ENCODE measurements around the gene ZBED1.
"Not testable (repeated sequence)": the region's sequence is repeated elsewhere in the genome, so short reads cannot be mapped to it uniquely, and the experiment has no call there.

ZBED1 gene

DNA sequence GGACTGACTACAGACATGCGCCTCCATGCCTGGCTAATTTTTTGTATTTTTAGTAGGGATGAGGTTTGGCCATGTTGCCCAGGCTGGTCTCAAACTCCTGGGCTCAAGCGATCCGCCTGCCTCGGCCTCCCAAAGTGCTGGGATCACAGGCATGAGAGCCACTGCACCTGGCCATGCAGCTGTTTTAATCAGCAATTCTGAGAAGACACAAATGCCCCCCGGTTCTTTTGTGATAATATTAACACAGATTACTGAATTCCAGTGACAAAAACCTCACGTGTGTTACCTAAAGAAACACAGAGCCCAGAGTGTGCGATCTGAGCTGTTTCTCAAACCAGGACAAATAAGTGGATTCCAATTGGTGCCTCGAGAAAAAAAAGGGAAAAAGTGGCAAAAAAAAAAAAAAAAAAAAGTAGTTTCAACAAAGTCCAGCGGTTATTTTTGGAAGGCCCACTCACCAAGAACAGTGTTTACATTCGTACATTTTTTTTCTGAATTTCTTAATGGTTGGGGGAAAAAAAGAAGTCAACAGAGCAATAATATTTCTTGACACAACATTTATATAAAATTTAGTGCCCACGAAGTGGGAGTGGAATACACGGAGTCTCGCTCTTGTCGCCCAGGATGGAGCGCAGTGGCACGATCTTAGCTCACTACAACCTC lies 17.2 kb downstream of the ZBED1 start:
- no peak for DNase-seq (ENCODE audit: low read depth)
- TF ChIP-seq, protein P1, sequence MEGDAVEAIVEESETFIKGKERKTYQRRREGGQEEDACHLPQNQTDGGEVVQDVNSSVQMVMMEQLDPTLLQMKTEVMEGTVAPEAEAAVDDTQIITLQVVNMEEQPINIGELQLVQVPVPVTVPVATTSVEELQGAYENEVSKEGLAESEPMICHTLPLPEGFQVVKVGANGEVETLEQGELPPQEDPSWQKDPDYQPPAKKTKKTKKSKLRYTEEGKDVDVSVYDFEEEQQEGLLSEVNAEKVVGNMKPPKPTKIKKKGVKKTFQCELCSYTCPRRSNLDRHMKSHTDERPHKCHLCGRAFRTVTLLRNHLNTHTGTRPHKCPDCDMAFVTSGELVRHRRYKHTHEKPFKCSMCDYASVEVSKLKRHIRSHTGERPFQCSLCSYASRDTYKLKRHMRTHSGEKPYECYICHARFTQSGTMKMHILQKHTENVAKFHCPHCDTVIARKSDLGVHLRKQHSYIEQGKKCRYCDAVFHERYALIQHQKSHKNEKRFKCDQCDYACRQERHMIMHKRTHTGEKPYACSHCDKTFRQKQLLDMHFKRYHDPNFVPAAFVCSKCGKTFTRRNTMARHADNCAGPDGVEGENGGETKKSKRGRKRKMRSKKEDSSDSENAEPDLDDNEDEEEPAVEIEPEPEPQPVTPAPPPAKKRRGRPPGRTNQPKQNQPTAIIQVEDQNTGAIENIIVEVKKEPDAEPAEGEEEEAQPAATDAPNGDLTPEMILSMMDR (IDR thresholded peaks at IDR 0.05; ENCODE audit: control insufficient read depth, insufficient read depth, low read depth, low read length, missing control alignments), result no peak
- H3K4me3 ChIP-seq (ENCODE audit: control insufficient read depth, low read depth, low read length), result no peak overlapping the region

DNA sequence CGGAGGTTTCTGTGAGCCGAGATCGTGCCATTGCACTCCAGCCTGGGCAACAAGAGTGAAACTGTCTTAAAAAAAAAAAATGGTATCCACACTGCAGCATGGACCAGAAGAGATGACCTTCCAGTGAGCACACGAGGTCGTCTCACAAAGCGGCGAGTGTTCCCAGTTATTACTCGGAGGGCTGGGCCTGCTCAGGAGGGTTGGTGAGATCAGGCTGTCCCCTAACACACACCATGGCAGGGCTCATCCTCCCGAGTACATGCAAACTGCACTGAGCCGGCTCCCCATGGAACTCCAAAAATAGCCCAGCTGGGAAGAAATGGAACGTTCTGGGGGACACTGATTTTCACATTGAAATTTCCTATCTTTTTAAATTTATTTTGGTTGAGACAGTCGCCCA lies 19.2 kb downstream of the ZBED1 start:
- DNase-seq (ENCODE audit: low read depth); H3K4me3 ChIP-seq (ENCODE audit: control insufficient read depth, low read depth, low read length): not testable (repeated sequence)

DNA sequence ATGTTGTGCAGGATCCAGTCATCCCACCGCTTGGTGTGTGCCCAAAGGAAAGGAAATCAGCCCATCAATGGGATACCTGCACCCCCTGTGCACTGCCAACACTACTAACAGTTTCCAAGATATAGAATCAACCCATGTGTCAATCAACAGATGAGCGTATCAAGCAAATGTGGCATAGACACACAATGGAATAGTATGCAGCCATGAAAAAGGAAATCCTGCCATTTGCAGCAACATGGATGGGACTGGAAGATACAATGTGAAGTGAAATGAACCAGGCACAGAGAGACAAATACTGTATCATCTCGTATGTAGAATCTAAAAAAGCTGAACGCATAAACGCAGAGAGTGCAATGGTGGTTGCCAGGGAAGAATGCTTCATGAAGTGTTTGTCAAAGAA lies 20.8 kb downstream of the ZBED1 start:
- not testable (repeated sequence) for H3K4me3 ChIP-seq (ENCODE audit: control insufficient read depth, low read depth, low read length); DNase-seq (ENCODE audit: low read depth)

DNA sequence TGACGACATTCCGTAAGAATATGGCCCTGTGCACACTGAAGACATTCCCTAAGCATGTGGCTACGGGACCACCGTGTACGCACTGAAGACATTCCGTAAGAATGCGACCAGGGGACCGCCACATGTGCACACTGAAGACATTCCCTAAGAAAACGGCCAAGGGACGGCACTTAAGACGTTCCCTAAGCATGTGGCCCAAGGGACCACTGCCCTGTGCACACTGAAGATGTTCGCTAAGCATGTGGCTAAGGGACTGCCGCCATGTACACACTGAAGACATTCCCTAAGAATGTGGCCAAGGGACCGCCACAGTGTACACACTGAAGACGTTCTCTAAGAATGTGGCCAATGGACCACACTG lies 21.4 kb downstream of the ZBED1 start:
- no peak overlapping the region for H3K4me3 ChIP-seq (ENCODE audit: control insufficient read depth, low read depth, low read length)
- DNase-seq (ENCODE audit: low read depth), result no peak
- TF ChIP-seq, protein P1 (IDR thresholded peaks at IDR 0.05; ENCODE audit: control insufficient read depth, insufficient read depth, low read depth, low read length, missing control alignments), result no peak

DNA sequence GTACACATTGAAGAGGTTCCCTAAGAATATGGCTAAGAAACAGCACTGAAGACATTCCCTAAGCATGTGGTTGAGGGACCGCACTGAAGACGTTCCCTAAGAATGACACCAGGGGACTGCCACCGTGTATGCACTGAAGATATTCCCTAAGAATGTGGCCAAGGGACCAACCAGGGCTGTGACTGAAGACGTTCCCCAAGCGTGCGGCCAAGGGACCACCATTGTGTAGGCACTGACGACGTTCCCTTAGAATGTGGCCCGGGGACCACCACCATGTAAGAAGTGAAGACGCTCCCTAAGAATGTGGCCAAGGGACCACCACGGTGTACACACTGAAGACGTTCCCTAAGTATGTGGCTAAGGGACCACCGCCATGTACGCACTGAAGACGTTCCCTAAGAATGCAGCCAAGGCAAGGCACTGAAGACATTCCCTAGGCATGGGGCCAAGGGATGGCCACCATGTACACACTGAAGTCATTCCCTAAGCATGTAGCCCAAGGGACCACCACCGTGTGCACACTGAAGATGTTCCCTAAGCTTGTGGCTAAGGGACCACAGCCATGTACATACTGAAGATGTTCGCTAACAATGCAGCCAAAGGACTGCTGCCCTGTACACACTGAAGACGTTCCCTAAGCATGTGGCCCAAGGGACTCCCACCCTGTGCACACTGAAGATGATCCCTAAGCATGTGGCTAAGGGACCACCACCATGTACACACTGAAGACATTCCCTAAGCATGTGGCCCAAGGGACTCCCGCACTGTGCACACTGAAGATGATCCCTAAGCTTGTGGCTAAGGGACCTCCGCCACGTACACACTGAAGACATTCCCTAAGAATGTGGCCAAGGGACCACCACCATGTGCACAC lies 22.0 kb downstream of the ZBED1 start:
- TF ChIP-seq, protein P1 (IDR thresholded peaks at IDR 0.05; ENCODE audit: control insufficient read depth, insufficient read depth, low read depth, low read length, missing control alignments), result no peak
- no peak for DNase-seq (ENCODE audit: low read depth)
- no peak overlapping the region for H3K4me3 ChIP-seq (ENCODE audit: control insufficient read depth, low read depth, low read length)

DNA sequence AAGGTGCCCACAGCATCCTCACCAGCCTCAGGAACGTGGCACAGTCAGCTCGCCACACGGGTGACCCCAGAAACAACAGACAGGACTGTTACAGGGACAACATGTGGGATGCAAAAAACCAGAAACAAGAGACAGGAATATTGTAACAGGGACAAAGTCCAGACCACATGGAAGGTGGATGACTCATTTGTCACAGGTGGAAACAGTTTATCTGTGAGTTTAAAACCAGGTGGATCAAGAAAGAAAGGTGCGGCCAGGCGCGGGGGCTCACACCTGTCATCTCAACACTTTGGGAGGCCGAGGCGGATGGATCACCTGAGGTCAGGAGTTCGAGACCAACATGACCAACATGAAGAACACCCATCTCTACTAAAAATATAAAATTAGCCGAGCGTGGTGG lies 23.5 kb downstream of the ZBED1 start:
- H3K4me3 ChIP-seq (ENCODE audit: control insufficient read depth, low read depth, low read length); DNase-seq (ENCODE audit: low read depth): not testable (repeated sequence)

DNA sequence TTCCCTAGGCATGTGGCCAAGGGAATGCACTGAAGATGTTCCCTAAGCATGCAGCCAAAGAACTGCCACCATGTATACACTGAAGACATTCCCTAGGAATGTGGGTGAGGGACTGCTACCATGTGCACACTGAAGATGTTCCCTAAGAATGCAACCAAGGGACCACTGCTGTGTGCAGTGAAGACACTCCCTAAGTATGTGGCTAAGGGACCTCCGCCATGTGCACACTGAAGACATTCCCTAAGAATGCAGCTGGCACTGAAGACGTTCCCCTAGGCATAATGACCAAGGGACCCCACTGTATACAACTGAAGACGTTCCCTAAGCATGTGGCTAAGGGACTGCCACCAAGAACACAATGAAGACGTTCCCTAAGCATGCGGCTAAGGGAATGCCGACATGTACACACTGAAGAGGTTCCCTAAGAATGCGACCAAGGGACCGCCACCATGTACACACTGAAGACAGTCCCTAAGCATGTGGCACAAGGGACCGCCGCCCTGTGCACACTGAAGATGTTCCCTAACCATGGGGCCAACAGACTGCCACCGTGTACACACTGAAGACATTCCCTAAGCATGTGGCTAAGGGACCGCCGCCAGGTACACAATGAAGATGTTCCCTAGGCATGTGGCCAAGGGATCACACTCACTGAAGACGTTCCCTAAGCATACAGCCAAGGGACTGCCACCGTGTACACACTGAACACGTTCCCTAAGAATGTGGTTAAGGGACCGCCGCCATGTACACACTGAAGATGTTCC lies 25.6 kb downstream of the ZBED1 start:
- DNase-seq (ENCODE audit: low read depth), result no peak
- TF ChIP-seq, protein P1 (IDR thresholded peaks at IDR 0.05; ENCODE audit: control insufficient read depth, insufficient read depth, low read depth, low read length, missing control alignments), result no peak
- no peak overlapping the region for H3K4me3 ChIP-seq (ENCODE audit: control insufficient read depth, low read depth, low read length)
